ENCODE results near the gene RASSF7.

Gene RASSF7

GRCh38 chr11:562046-562645 lies 1.4 kb downstream of the RASSF7 start:
- peaks cover 0 to 26% of the 10 kb centered on the region in 2 experiments; a peak in 1 of 3 replicates for H3K36me3 ChIP-seq (ENCODE audit: control insufficient read depth in 2 of 2, insufficient read depth in 1 of 2, low read length in 2 of 2)
- POLR2A ChIA-PET: interaction anchor here (0.6 to 1.6 kb wide), 4 partner anchors 9 to 23 kb away, joined by 3 to 13 read pairs (median 4); partner anchors contain the start of gene PHRF1
- TF ChIP-seq ZNF707 (tag by site-specific recombination; IDR thresholded peaks at IDR 0.05) (no peak), ZNF791 (tag by site-specific recombination; IDR thresholded peaks at IDR 0.05) (no peak), ZNF157 (tag by site-specific recombination; IDR thresholded peaks at IDR 0.05) (no peak), ZFP3 (tag by site-specific recombination; IDR thresholded peaks at IDR 0.05; ENCODE audit: low read depth) (no peak), ZNF404 (tag by site-specific recombination; IDR thresholded peaks at IDR 0.05) (no peak), OVOL3 (tag by site-specific recombination; IDR thresholded peaks at IDR 0.05) (no peak), ZNF214 (tag by site-specific recombination; IDR thresholded peaks at IDR 0.05; ENCODE audit: borderline replicate concordance) (no peak), ZNF654 (tag by site-specific recombination; IDR thresholded peaks at IDR 0.05; ENCODE audit: low read depth) (no peak), OSR2 (tag by site-specific recombination; IDR thresholded peaks at IDR 0.05) (no peak)
- no peaks in the 10 kb centered on the region for H3K4me1 ChIP-seq (ENCODE audit: control insufficient read depth, insufficient read depth, low read length)
- CTCF ChIA-PET: interaction anchor here (0.9 kb wide), 1 partner anchor 161 kb away, joined by 3 read pairs; no protein-coding TSS in a partner anchor
- H3K9me3 ChIP-seq (ENCODE audit: control insufficient read depth, insufficient read depth, low read depth, low read length): no peaks in the 10 kb centered on the region
- no peak overlapping the region for H3K27ac ChIP-seq (ENCODE audit: extremely low read depth, low read depth, low read length)
- peak overlapping the region; percentile 77 for H3K4me3 ChIP-seq (ENCODE audit: low read depth, low read length)

GRCh38 chr11:563066-563811 lies 2.5 kb downstream of the RASSF7 start:
- ChIA-PET CTCF (interaction anchor here (1.6 kb wide), 1 partner anchor 49 kb away, joined by 3 read pairs; no protein-coding TSS in a partner anchor), POLR2A (interaction anchor here (0.6 to 4.5 kb wide), 5 partner anchors 8 to 156 kb away, joined by 3 to 28 read pairs (median 3); partner anchors contain the start of gene PHRF1)
- Histone ChIP-seq H3K4me1 (ENCODE audit: control insufficient read depth, insufficient read depth, low read length) (no peaks in the 10 kb centered on the region), H3K36me3 (ENCODE audit: control insufficient read depth in 2 of 2, insufficient read depth in 1 of 2, low read length in 2 of 2) (peaks cover 0 to 26% of the 10 kb centered on the region in 2 experiments; a peak in 1 of 3 replicates), H3K9me3 (ENCODE audit: control insufficient read depth, insufficient read depth, low read depth, low read length) (no peaks in the 10 kb centered on the region), H3K27ac (ENCODE audit: extremely low read depth, low read depth, low read length) (no peak overlapping the region), H3K4me3 (ENCODE audit: low read depth, low read length) (no peak overlapping the region)
- TF ChIP-seq ZNF513 (tag by site-specific recombination; IDR thresholded peaks at IDR 0.05) (no peak), SP2 (tag by site-specific recombination; IDR thresholded peaks at IDR 0.05) (no peak), IKZF3 (tag by site-specific recombination; IDR thresholded peaks at IDR 0.05) (no peak), ZIC2 (tag by site-specific recombination; IDR thresholded peaks at IDR 0.05) (peak; percentile 63), WT1 (tag by site-specific recombination; IDR thresholded peaks at IDR 0.05) (no peak), ZNF791 (tag by site-specific recombination; IDR thresholded peaks at IDR 0.05) (no peak), ZNF560 (tag by site-specific recombination; IDR thresholded peaks at IDR 0.05; ENCODE audit: borderline replicate concordance) (no peak), KLF9 (tag by site-specific recombination; IDR thresholded peaks at IDR 0.05; ENCODE audit: low read depth) (no peak), ZXDB (tag by site-specific recombination; IDR thresholded peaks at IDR 0.05) (no peak), ZNF692 (tag by site-specific recombination; IDR thresholded peaks at IDR 0.05) (no peak), ZBTB20 (tag by site-specific recombination; IDR thresholded peaks at IDR 0.05) (no peak), ZNF148 (tag by site-specific recombination; IDR thresholded peaks at IDR 0.05; ENCODE audit: borderline replicate concordance) (no peak), GLIS2 (tag by site-specific recombination; IDR thresholded peaks at IDR 0.05) (peak; percentile 12; the same call in 1 of the 2 replicates), ZNF248 (tag by site-specific recombination; IDR thresholded peaks at IDR 0.05) (no peak), ZNF48 (tag by site-specific recombination; IDR thresholded peaks at IDR 0.05) (no peak)

Data from HEK293 (cell line).